Breast epithelium (tissue), 3 donors: Measurements from ENCODE around the gene GSTO1.

Source experiments
- CTCF ChIP-seq, 3 donors: fragments of 450-650 bp; IDR thresholded peaks; one replicate each; pipeline ENCODE4 v1.5.1; 2016 to 2017; ENCODE audit warnings: antibody characterized with exemption in 3 of 3, mild to moderate bottlenecking in 3 of 3, moderate library complexity in 3 of 3
- POLR2A ChIP-seq: fragments of 450-650 bp; IDR thresholded peaks from one replicate; pipeline ENCODE4 v1.6.1; 2016; ENCODE audit warnings: antibody characterized with exemption, mild to moderate bottlenecking, moderate library complexity
- POLR2AphosphoS5 ChIP-seq, 3 donors: sonication (generic); formaldehyde crosslinking; IDR thresholded peaks; one replicate each; pipeline ENCODE4 v1.6.1; 2017; ENCODE audit warnings: antibody characterized with exemption in 3 of 3

GRCh38 chr10:104309980-104310978, 55.6 kb downstream of the GSTO1 start:
- TF ChIP-seq CTCF (IDR thresholded peaks at IDR 0.05): no peak
- no peak for TF ChIP-seq POLR2A
- TF ChIP-seq POLR2AphosphoS5 (IDR thresholded peaks at IDR 0.05): peak in 1 of 3 donors; percentile 69
